NCI-H460 (cell line): Measurements from ENCODE around the gene LRP1. TPM values are rescaled to one million over a fixed set of nuclear protein-coding genes. Genes with fewer than 3 reads are reported as not detected.

Source experiments
- DNase-seq: peaks from one replicate; pipeline ENCODE4 v3.0.0-alpha.2; 2016; ENCODE audit warnings: low read depth; ENCODE audit errors: extremely low read depth
- polyA plus RNA-seq: library from polyadenylated mRNA; depleted of rRNA; stranded (reverse); fragments of >200 nt; gene quantifications from 2 replicates; pipeline ENCODE4 v1.2.3, GENCODE V29; 2014; cell fraction: nucleus; rRNA removed
- total RNA-seq: library from RNA; depleted of rRNA; stranded (reverse); fragments of >200 nt; shearing (Covaris generic); gene quantifications from 2 replicates; pipeline ENCODE4 v1.2.3, GENCODE V29; 2014; rRNA removed

The LRP1 gene
- total RNA-seq: 3.1 and 5.5 TPM in 2 replicates
- polyA plus RNA-seq: 1.3 and 3.4 TPM in 2 replicates

- DNase-seq: peak; percentile 78
These were observed at the start of gene LRP1 for GRCh38 chr12:57127726-57128518. TSS of gene LRP1 (plus strand) at chr12:57128483. CDS start at chr12:57128965, 482 bp downstream.

GRCh38 chr12:57078519-57079404 lies 49.5 kb upstream of the LRP1 start, which contains the start of gene NEMP1:
TSS of gene NEMP1 (minus strand) at chr12:57078791. CDS start at chr12:57078745, 46 bp downstream.
- peak; percentile 100 for DNase-seq

GRCh38 chr12:57079821-57080220 lies 48.5 kb upstream of the LRP1 start:
- no peak for DNase-seq

GRCh38 chr12:57080855-57081254 lies 47.4 kb upstream of the LRP1 start:
- DNase-seq: no peak

- DNase-seq: no peak
These were observed 42.2 kb upstream of the LRP1 start for GRCh38 chr12:57085999-57086492.

- DNase-seq: no peak
These were observed 41.7 kb upstream of the LRP1 start for GRCh38 chr12:57086493-57087009.

- peak; percentile 79 for DNase-seq
These were observed 41.1 kb upstream of the LRP1 start for GRCh38 chr12:57087010-57087690.

GRCh38 chr12:57087691-57088353 lies 40.5 kb upstream of the LRP1 start:
- DNase-seq: peak; percentile 83

GRCh38 chr12:57088354-57089270 lies 39.7 kb upstream of the LRP1 start, which contains the start of gene NAB2:
TSS of gene NAB2 (plus strand) at chr12:57089114. CDS start at chr12:57089272, 158 bp downstream.
- peak; percentile 94 for DNase-seq

GRCh38 chr12:57089271-57090245 lies 38.7 kb upstream of the LRP1 start:
- DNase-seq: no peak

GRCh38 chr12:57090490-57090889 lies 37.8 kb upstream of the LRP1 start:
- no peak for DNase-seq

- no peak for DNase-seq
These were observed 37.2 kb upstream of the LRP1 start for GRCh38 chr12:57090924-57091637.

- DNase-seq: no peak
These were observed 36.4 kb upstream of the LRP1 start for GRCh38 chr12:57091638-57092528.

GRCh38 chr12:57092529-57092862 lies 35.8 kb upstream of the LRP1 start:
- DNase-seq: no peak

GRCh38 chr12:57092876-57093414 lies 35.3 kb upstream of the LRP1 start:
- DNase-seq: no peak
